ENCODE results near the gene PLEKHM2.

DNA sequence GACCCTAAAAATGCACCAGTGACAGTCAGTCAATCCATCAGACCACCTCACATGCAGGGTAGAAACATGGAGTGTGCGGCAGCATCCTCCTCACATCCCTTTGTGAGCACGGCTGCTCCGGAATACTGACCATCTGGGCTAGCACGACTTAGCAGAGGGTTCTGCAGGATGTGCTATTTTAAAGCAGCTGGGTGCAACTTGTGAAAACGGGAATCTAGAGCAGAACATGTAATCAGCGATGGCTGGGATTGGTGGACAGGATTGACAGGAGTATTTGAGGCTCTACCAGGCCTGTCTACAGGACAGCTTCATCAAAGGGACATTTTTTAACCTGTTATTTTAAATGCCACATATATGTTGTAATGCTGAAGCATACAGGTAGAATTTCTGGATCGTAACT, 16.8 kb upstream of the PLEKHM2 start:
- TF ChIP-seq RAD21 (IDR thresholded peaks at IDR 0.05; ENCODE audit: low read depth): no peak
- no peak for TF ChIP-seq CEBPB (IDR thresholded peaks at IDR 0.05)
- TF ChIP-seq TAF1 (IDR thresholded peaks at IDR 0.05; ENCODE audit: low read depth): no peak
